SK-N-MC (cell line): ENCODE results near the gene PSG5.
"Not testable (repeated sequence)": the region's sequence is repeated elsewhere in the genome, so short reads cannot be mapped to it uniquely, and the experiment has no call there.

ENCODE experiments used
- DNase-seq: peaks from one replicate; pipeline ENCODE4 v3.0.0-alpha.2; 2011; ENCODE audit warnings: low read depth, low spot score
- H3K27ac ChIP-seq: fragments of 200-600 bp; sonication (generic); 2 replicates; pipeline ENCODE4 v1.5.1; 2016; ENCODE audit warnings: mixed run types
- H3K36me3 ChIP-seq: fragments of 200-600 bp; sonication (generic); 2 replicates; pipeline ENCODE4 v1.6.1; 2017; ENCODE audit warnings: antibody characterized with exemption, low read length, mixed read lengths; ENCODE audit not compliant: insufficient read depth
- H3K4me3 ChIP-seq: fragments of 200-600 bp; sonication (generic); 2 replicates; pipeline ENCODE4 v1.5.1; 2016
- H3K9ac ChIP-seq: fragments of 200-600 bp; sonication (generic); 2 replicates; pipeline ENCODE4 v1.8.0; 2017; ENCODE audit warnings: mixed run types, mixed read lengths; ENCODE audit not compliant: insufficient read length
- H3K9me3 ChIP-seq: fragments of 200-600 bp; sonication (generic); 2 replicates; pipeline ENCODE4 v1.6.1; 2017; ENCODE audit warnings: low read depth, mild to moderate bottlenecking, antibody characterized with exemption, low read length, moderate library complexity, mixed read lengths
- EZH2 ChIP-seq: fragments of 200-600 bp; sonication (generic); IDR thresholded peaks from one replicate; pipeline ENCODE4 v1.6.1; 2017; ENCODE audit warnings: antibody characterized with exemption
- FOXP2 ChIP-seq: optimal IDR thresholded peaks from 2 replicates; pipeline ENCODE3; 2011; ENCODE audit warnings: mild to moderate bottlenecking, moderate library complexity; ENCODE audit not compliant: insufficient read depth; ENCODE audit errors: extremely low read length, control extremely low read depth
- POLR2AphosphoS5 ChIP-seq: IDR thresholded peaks from 2 replicates; pipeline ENCODE4 v1.6.1; 2012; ENCODE audit warnings: mild to moderate bottlenecking, low read depth, low read length, borderline replicate concordance

Gene PSG5

GRCh38 chr19:43186311-43186935, at the start of gene PSG5:
PSG5 (minus strand) TSS chr19:43186536; CDS start chr19:43186405, 131 bp downstream.
- H3K27ac ChIP-seq, H3K9ac ChIP-seq, H3K36me3 ChIP-seq, DNase-seq, H3K4me3 ChIP-seq, H3K9me3 ChIP-seq: not testable (repeated sequence)

DNA sequence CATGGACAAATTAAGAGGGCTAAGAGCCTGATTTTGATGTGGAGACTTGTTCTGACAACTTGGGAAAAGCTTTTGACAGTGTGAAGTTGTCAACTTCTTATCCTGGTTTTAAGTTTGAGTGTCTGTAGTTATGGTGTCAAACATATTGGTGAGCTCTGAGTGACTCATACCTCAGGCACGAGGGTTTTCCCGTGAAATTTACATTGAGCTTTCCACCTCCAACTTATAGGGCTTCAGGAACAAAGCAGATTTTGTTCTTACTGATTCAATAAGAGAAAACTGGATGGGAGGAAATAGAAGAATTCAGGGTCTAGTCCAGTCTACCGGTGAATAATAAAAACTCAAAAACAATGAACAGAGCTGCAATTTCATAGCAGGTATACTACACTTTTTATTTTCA, 49.4 kb upstream of the PSG5 start:
- not testable (repeated sequence) for H3K9ac ChIP-seq, H3K4me3 ChIP-seq, DNase-seq, H3K27ac ChIP-seq, H3K9me3 ChIP-seq, H3K36me3 ChIP-seq

- no peak overlapping the region for H3K27ac ChIP-seq
- TF ChIP-seq EZH2 (no peak), FOXP2 (no peak), POLR2AphosphoS5 (no peak)
- H3K9ac ChIP-seq, result no peak overlapping the region
- DNase-seq, result no peak
- H3K36me3 ChIP-seq, result no peaks in the 10 kb centered on the region
- no peak overlapping the region for H3K4me3 ChIP-seq
- H3K9me3 ChIP-seq, result no peaks in the 10 kb centered on the region
Observed at GRCh38 chr19:43229315-43229714, 43.0 kb upstream of the PSG5 start.

GRCh38 chr19:43228730-43229129, 42.4 kb upstream of the PSG5 start:
- DNase-seq, H3K9me3 ChIP-seq: not testable (repeated sequence)

DNA sequence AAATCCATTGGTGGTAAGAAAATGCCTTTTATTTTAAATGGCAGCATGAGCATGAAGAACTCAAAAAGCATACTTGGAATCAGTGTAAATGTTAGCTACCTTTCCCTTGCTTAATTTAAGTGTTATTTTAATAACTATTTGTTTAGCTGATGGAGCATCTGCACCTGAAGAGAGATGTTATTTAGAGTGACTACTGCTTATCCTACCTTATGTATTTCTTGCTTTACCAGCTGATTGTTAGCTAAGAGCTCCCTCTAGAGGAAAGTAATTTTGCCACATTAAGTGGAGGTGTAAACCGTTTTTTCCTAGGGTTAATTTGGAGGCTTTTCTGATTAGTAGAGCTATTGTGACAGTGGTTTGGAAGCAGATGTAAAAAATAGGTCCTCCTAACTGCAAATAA, 40.6 kb upstream of the PSG5 start:
- not testable (repeated sequence) for H3K4me3 ChIP-seq, H3K27ac ChIP-seq, H3K9ac ChIP-seq, H3K36me3 ChIP-seq, H3K9me3 ChIP-seq, DNase-seq

More at GRCh38 chr19:43228730-43229129, 42.4 kb upstream of the PSG5 start:
- H3K9ac ChIP-seq, H3K4me3 ChIP-seq, H3K27ac ChIP-seq, H3K36me3 ChIP-seq: not testable (repeated sequence)

- DNase-seq, result no peak
- Histone ChIP-seq H3K36me3 (no peaks in the 10 kb centered on the region), H3K27ac (no peak overlapping the region), H3K4me3 (no peak overlapping the region), H3K9me3 (no peaks in the 10 kb centered on the region), H3K9ac (no peak overlapping the region)
- no peak for TF ChIP-seq EZH2
- no peak for TF ChIP-seq FOXP2
- TF ChIP-seq POLR2AphosphoS5, result no peak
Observed at GRCh38 chr19:43224855-43225253, 38.5 kb upstream of the PSG5 start.

DNA sequence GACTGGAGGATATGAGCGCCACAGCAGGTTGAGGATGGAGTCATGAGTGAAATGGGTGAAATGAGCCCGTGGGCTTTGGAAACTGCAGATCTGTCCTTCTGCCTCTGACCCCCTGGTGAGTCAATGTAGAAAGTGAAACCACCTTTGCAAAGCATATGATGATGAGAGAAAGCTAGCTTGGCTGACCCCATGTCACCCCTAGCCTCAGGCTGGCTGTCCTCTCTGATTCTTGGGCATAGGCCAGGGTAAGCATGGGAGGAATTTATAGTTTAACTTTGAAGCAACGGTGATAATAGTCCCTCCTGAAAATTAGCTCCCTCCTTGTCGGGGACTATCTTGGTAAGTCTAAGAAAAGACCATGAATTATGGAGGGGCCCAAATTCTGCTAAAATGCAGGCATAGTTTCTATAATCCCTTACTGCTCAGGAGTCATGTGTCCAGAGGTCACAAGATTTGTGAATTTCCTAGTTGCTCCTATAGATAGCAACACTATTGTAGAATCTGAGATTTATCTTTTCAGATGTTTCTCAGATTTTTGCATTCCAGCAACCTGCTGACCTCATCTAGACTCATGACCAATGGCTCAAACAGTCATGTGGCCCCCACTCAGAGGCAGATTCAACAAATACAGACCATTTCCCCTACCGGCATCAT, 38.0 kb upstream of the PSG5 start:
- H3K27ac ChIP-seq, H3K9me3 ChIP-seq, H3K4me3 ChIP-seq, H3K9ac ChIP-seq, H3K36me3 ChIP-seq, DNase-seq: not testable (repeated sequence)

- not testable (repeated sequence) for H3K36me3 ChIP-seq, H3K9me3 ChIP-seq, H3K9ac ChIP-seq, H3K4me3 ChIP-seq, DNase-seq, H3K27ac ChIP-seq
Observed at GRCh38 chr19:43221891-43222290, 35.6 kb upstream of the PSG5 start.

- not testable (repeated sequence) for H3K9me3 ChIP-seq, DNase-seq, H3K9ac ChIP-seq, H3K4me3 ChIP-seq, H3K27ac ChIP-seq, H3K36me3 ChIP-seq
Observed at GRCh38 chr19:43219136-43219535, 32.8 kb upstream of the PSG5 start.

GRCh38 chr19:43215881-43216280, 29.5 kb upstream of the PSG5 start:
- not testable (repeated sequence) for DNase-seq, H3K9ac ChIP-seq, H3K27ac ChIP-seq, H3K9me3 ChIP-seq, H3K4me3 ChIP-seq, H3K36me3 ChIP-seq
